RWPE2 (cell line): ENCODE data around the gene SYT6.

Source experiments
- ATAC-seq: fragments of 200-7000 bp; cut with Tn5 transposase; 3 replicates; pipeline ENCODE4 v1.9.1; 2021; ENCODE audit warnings: low read depth
- DNase-seq: peaks from one replicate; pipeline ENCODE4 v3.0.0-alpha.2; 2020; ENCODE audit warnings: low spot score
- H3K27ac ChIP-seq: fragments of 450-650 bp; 2 replicates; pipeline ENCODE4 v1.5.1; 2017; ENCODE audit warnings: mild to moderate bottlenecking; ENCODE audit not compliant: poor library complexity, severe bottlenecking
- H3K27me3 ChIP-seq: fragments of 250-450 bp; sonication (Bioruptor Pico); 2 replicates; pipeline ENCODE4 v1.5.1; 2021; ENCODE audit warnings: mild to moderate bottlenecking, moderate library complexity; ENCODE audit not compliant: insufficient read depth, poor library complexity, severe bottlenecking
- H3K36me3 ChIP-seq: fragments of 250-450 bp; sonication (Bioruptor Pico); 2 replicates; pipeline ENCODE4 v1.5.1; 2020; ENCODE audit warnings: low read depth, mild to moderate bottlenecking, moderate library complexity
- H3K4me1 ChIP-seq: fragments of 250-450 bp; sonication (Bioruptor Pico); 2 replicates; pipeline ENCODE4 v1.5.1; 2021; ENCODE audit warnings: mild to moderate bottlenecking, moderate library complexity; ENCODE audit not compliant: insufficient read depth, poor library complexity, severe bottlenecking
- H3K4me3 ChIP-seq: fragments of 250-450 bp; sonication (Bioruptor Pico); 2 replicates; pipeline ENCODE4 v1.5.1; 2021; ENCODE audit warnings: mild to moderate bottlenecking, moderate library complexity; ENCODE audit not compliant: severe bottlenecking
- H3K9me3 ChIP-seq: fragments of 250-450 bp; sonication (Bioruptor Pico); 2 replicates; pipeline ENCODE4 v1.5.1; 2021; ENCODE audit warnings: mild to moderate bottlenecking, moderate library complexity; ENCODE audit not compliant: severe bottlenecking
- TF ChIP-seq, protein P1 (sequence below): fragments of 450-650 bp; IDR thresholded peaks from one replicate; pipeline ENCODE4 v1.5.1; 2017; ENCODE audit warnings: mild to moderate bottlenecking, moderate library complexity; ENCODE audit not compliant: poor library complexity, severe bottlenecking

Gene SYT6

DNA sequence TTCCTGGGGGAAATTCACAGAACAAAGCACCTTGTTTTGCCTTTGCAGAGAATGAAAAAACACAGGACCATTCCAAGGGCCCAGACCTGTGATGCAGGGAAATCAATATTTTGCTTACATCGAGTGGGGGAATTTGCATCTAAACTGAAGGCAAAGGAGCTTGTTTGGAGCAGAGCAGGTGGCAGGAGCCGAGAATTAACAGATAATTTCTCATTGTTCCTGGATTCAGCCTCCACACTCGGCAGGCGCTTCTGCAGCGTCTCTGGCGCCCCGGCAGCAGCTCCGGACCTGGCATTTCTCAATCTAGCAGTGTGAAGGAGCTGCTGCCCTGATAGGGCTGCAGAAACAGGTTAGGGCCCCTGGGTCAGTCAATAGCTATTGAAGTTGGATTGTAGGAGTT lies 2.0 kb upstream of the SYT6 start:
- TF ChIP-seq, protein P1, sequence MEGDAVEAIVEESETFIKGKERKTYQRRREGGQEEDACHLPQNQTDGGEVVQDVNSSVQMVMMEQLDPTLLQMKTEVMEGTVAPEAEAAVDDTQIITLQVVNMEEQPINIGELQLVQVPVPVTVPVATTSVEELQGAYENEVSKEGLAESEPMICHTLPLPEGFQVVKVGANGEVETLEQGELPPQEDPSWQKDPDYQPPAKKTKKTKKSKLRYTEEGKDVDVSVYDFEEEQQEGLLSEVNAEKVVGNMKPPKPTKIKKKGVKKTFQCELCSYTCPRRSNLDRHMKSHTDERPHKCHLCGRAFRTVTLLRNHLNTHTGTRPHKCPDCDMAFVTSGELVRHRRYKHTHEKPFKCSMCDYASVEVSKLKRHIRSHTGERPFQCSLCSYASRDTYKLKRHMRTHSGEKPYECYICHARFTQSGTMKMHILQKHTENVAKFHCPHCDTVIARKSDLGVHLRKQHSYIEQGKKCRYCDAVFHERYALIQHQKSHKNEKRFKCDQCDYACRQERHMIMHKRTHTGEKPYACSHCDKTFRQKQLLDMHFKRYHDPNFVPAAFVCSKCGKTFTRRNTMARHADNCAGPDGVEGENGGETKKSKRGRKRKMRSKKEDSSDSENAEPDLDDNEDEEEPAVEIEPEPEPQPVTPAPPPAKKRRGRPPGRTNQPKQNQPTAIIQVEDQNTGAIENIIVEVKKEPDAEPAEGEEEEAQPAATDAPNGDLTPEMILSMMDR: no peak
- Histone ChIP-seq H3K27me3 (peaks cover 95% of the 10 kb centered on the region), H3K27ac (no peak overlapping the region), H3K36me3 (no peaks in the 10 kb centered on the region), H3K9me3 (no peaks in the 10 kb centered on the region), H3K4me3 (no peak overlapping the region), H3K4me1 (no peaks in the 10 kb centered on the region)
- no peak for ATAC-seq
- no peak for DNase-seq

DNA sequence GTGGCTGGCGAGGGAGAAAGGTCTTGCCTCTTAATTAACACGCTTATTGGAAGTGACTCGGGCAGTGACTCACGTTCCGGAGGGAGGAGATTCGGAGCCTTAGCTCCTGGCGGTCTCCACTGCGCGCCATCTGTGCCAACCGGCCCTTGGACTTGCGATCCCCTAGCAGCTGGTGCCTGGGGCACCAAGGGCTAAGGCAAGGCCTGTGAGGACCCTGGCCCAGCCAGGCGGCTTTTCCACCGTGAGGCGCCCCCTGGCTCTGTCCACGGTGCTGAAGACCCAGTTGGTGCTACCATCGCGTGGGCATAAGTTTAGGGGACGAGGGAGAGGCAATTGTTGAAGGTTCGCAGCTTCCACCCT lies 1.3 kb upstream of the SYT6 start:
- Histone ChIP-seq H3K4me3 (no peak overlapping the region), H3K36me3 (no peaks in the 10 kb centered on the region), H3K4me1 (no peaks in the 10 kb centered on the region), H3K27ac (no peak overlapping the region), H3K9me3 (no peaks in the 10 kb centered on the region), H3K27me3 (peaks cover 95% of the 10 kb centered on the region)
- TF ChIP-seq, protein P1: no peak
- ATAC-seq (peak; percentile 35; the same call in 1 of the 3 replicates), DNase-seq (no peak)

DNA sequence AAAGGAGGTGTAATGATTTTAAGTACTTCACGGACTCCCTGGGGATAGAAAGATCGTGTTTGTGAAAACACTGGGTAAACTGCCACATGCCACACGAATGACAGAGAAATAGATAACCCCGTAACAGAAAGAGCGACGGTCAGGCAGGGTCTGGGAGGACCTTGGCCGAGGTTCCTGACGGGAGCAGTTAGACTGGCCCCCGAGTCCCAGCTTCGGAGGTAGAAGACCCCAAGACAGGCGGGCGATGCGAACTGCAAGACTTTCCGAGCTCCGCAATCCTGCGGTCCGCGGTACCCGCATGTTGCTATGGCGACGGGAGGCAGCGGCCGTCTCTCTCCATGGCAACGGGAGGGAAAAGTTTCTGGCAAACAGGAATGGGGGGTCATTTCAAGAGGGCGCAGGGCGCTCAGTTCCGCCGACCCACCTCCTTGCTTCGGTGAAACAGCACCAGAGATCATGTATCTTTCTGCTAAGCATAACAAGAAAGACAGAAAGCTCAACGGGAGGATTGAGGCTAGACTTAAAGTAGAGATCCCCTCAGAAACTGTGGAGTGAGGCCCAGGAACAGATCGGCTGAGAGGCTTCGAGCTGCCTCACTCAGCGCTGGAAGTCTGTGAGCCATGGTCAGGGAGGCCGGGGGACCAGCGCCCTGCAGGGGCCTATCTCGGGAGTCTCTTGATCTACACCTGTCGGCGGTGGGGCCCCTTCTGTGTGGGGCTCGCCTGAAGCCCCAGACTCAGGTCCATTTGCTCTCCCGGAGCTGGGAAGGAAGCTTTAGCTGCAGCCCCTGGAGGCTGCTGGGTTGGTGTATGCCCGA lies 685 bp upstream of the SYT6 start:
- no peaks in the 10 kb centered on the region for H3K36me3 ChIP-seq
- DNase-seq (no peak), ATAC-seq (no peak)
- H3K9me3 ChIP-seq: no peaks in the 10 kb centered on the region
- no peaks in the 10 kb centered on the region for H3K4me1 ChIP-seq
- H3K27ac ChIP-seq: no peak overlapping the region
- peaks cover 93% of the 10 kb centered on the region for H3K27me3 ChIP-seq
- H3K4me3 ChIP-seq: no peak overlapping the region
- TF ChIP-seq, protein P1: no peak

DNA sequence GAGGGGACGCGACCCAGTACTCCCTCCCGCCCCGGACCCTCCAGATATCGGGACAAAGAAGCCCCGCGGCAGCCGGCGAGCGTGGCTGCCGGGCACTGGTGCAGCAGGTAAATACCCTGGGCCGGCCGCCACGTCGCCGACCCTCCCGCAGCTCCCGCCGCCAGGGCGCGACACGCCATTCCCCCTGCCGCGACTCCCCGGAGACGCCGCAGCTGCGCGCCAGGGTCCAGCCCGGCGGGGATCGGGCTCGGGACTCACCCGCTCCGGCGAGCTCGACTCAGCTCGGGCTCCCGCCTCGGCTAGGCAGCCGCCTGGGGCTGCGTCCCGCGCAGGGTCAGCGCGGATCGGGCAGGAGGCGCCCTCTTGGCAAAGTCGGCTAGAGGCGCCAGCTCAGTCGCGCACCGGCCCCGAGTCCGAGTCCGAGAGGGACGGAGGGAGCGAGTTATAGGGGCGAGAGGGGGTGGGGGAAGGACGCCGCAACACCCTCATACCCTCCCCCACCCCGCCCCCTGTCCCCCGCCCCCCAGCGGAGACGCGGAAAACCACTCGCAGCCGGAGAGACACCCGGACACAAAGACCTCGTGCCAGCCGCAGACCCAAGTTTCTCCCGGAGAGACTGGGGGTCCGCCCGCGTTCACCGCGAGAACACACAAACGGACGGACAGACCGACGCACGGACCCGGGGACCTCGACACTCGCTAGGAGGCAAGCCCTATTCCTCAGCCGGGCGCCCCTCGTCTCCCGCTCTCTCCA lies 985 bp downstream of the SYT6 start:
- H3K4me1 ChIP-seq: no peaks in the 10 kb centered on the region
- H3K27ac ChIP-seq: no peak overlapping the region
- H3K27me3 ChIP-seq: peaks cover 84% of the 10 kb centered on the region
- TF ChIP-seq, protein P1: no peak
- H3K4me3 ChIP-seq: no peak overlapping the region
- H3K9me3 ChIP-seq: no peaks in the 10 kb centered on the region
- no peaks in the 10 kb centered on the region for H3K36me3 ChIP-seq
- no peak for DNase-seq
- peak; percentile 76 for ATAC-seq

DNA sequence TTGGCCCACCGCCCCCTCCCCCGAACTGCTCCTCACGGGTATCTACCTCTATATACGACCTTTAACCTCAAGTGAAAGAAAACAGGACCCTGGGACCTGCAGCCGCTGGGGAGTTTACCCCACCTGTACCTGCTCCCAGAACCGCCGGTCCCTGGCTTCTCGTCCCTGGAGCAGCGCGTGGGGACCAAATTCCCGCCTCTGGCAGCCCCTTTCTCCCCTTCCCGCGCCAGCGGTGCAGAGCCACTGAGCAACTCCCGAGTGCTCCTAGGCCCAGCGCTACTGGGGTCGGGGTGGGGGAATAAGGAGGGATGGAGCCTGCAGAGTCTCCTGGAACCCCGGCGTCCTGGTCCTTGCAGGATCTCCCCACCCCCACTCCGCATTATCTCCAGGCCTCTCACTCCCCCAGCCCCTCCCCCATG lies 1.6 kb downstream of the SYT6 start:
- H3K9me3 ChIP-seq: no peaks in the 10 kb centered on the region
- ATAC-seq: no peak
- H3K27me3 ChIP-seq: peaks cover 86% of the 10 kb centered on the region

More for the DNA sequence above, 1.6 kb downstream of the SYT6 start:
- Histone ChIP-seq H3K4me1 (no peaks in the 10 kb centered on the region), H3K36me3 (no peaks in the 10 kb centered on the region), H3K27ac (no peak overlapping the region), H3K4me3 (no peak overlapping the region)
- TF ChIP-seq, protein P1: no peak
- no peak for DNase-seq
